ENCODE measurements around the gene PRDM15. TPM values are rescaled to one million over a fixed set of nuclear protein-coding genes. Genes with fewer than 3 reads are reported as not detected.

Gene PRDM15
- total RNA-seq, 2 donors from 2014 or later = 12.9 to 22.1 TPM

- no peak for ATAC-seq
- H3K36me3 Mint-ChIP-seq = peaks cover 11% of the 10 kb centered on the region
- no peaks in the 10 kb centered on the region for H3K9me3 Mint-ChIP-seq
- peaks cover 5 to 10% of the 10 kb centered on the region in 2 donors for H3K4me1 Mint-ChIP-seq (ENCODE audit: low read depth in 2 of 2)
- no peak overlapping the region for H3K27ac Mint-ChIP-seq
- no peak overlapping the region for H3K4me3 Mint-ChIP-seq
- no peak for DNase-seq (ENCODE audit: low spot score)
- H3K27me3 Mint-ChIP-seq = no peaks in the 10 kb centered on the region
These were observed 20.5 kb downstream of the PRDM15 start for GRCh38 chr21:41858466-41859296.

- Mint-ChIP-seq H3K27me3 (no peaks in the 10 kb centered on the region), H3K27ac (no peak overlapping the region), H3K9me3 (no peaks in the 10 kb centered on the region), H3K4me1 (ENCODE audit: low read depth in 2 of 2) (peaks cover 0 to 5% of the 10 kb centered on the region in 2 donors), H3K4me3 (no peak overlapping the region), H3K36me3 (peaks cover 11% of the 10 kb centered on the region)
- DNase-seq (ENCODE audit: low spot score) (no peak), ATAC-seq (no peak)
These were observed 21.3 kb downstream of the PRDM15 start for GRCh38 chr21:41857771-41858300.

- no peak for DNase-seq (ENCODE audit: low spot score)
- no peaks in the 10 kb centered on the region for H3K9me3 Mint-ChIP-seq
- no peak overlapping the region for H3K4me3 Mint-ChIP-seq
- no peaks in the 10 kb centered on the region for H3K27me3 Mint-ChIP-seq
- H3K4me1 Mint-ChIP-seq (ENCODE audit: low read depth in 2 of 2) = peaks cover 0 to 2% of the 10 kb centered on the region in 2 donors
- no peak overlapping the region for H3K27ac Mint-ChIP-seq
- peaks cover 11% of the 10 kb centered on the region for H3K36me3 Mint-ChIP-seq
- ATAC-seq = no peak
These were observed 22.6 kb downstream of the PRDM15 start for GRCh38 chr21:41856572-41856971.

- no peaks in the 10 kb centered on the region for H3K9me3 Mint-ChIP-seq
- H3K4me3 Mint-ChIP-seq = no peak overlapping the region
- no peak for ATAC-seq
- H3K4me1 Mint-ChIP-seq (ENCODE audit: low read depth in 2 of 2) = peaks cover 0 to 3% of the 10 kb centered on the region in 2 donors
- DNase-seq (ENCODE audit: low spot score) = no peak
- no peaks in the 10 kb centered on the region for H3K27me3 Mint-ChIP-seq
- H3K27ac Mint-ChIP-seq = no peak overlapping the region
- peaks cover 11% of the 10 kb centered on the region for H3K36me3 Mint-ChIP-seq
These were observed 24.6 kb downstream of the PRDM15 start for GRCh38 chr21:41854426-41854995.

GRCh38 chr21:41852929-41853320, 26.2 kb downstream of the PRDM15 start:
- Mint-ChIP-seq H3K36me3 (peaks cover 11% of the 10 kb centered on the region), H3K4me3 (no peak overlapping the region), H3K27ac (no peak overlapping the region), H3K27me3 (no peaks in the 10 kb centered on the region), H3K9me3 (no peaks in the 10 kb centered on the region), H3K4me1 (ENCODE audit: low read depth in 2 of 2) (peaks cover 0 to 3% of the 10 kb centered on the region in 2 donors)
- DNase-seq (ENCODE audit: low spot score) (no peak), ATAC-seq (no peak)

GRCh38 chr21:41852151-41852928, 26.8 kb downstream of the PRDM15 start:
- no peak overlapping the region for H3K4me3 Mint-ChIP-seq
- H3K9me3 Mint-ChIP-seq = no peaks in the 10 kb centered on the region
- H3K4me1 Mint-ChIP-seq (ENCODE audit: low read depth in 2 of 2) = peaks cover 0 to 3% of the 10 kb centered on the region in 2 donors

GRCh38 chr21:41851090-41851790, 27.9 kb downstream of the PRDM15 start:
- H3K27ac Mint-ChIP-seq = no peak overlapping the region

More at GRCh38 chr21:41852151-41852928, 26.8 kb downstream of the PRDM15 start:
- peaks cover 11% of the 10 kb centered on the region for H3K36me3 Mint-ChIP-seq
- no peak overlapping the region for H3K27ac Mint-ChIP-seq
- ATAC-seq (no peak), DNase-seq (ENCODE audit: low spot score) (no peak)
- no peaks in the 10 kb centered on the region for H3K27me3 Mint-ChIP-seq

GRCh38 chr21:41850085-41850484, 29.1 kb downstream of the PRDM15 start:
- Mint-ChIP-seq H3K27me3 (no peaks in the 10 kb centered on the region), H3K4me3 (no peak overlapping the region), H3K36me3 (peaks cover 5% of the 10 kb centered on the region), H3K27ac (no peak overlapping the region), H3K4me1 (ENCODE audit: low read depth in 2 of 2) (peaks cover 0 to 3% of the 10 kb centered on the region in 2 donors), H3K9me3 (no peaks in the 10 kb centered on the region)
- no peak for ATAC-seq
- DNase-seq (ENCODE audit: low spot score) = no peak

More at GRCh38 chr21:41851090-41851790, 27.9 kb downstream of the PRDM15 start:
- Mint-ChIP-seq H3K27me3 (no peaks in the 10 kb centered on the region), H3K4me3 (no peak overlapping the region), H3K9me3 (no peaks in the 10 kb centered on the region), H3K4me1 (ENCODE audit: low read depth in 2 of 2) (peaks cover 0 to 3% of the 10 kb centered on the region in 2 donors), H3K36me3 (peaks cover 5% of the 10 kb centered on the region)
- ATAC-seq (no peak), DNase-seq (ENCODE audit: low spot score) (no peak)

- no peaks in the 10 kb centered on the region for H3K9me3 Mint-ChIP-seq
- ATAC-seq (no peak), DNase-seq (ENCODE audit: low spot score) (no peak)
- H3K27me3 Mint-ChIP-seq = no peaks in the 10 kb centered on the region
- H3K36me3 Mint-ChIP-seq = no peaks in the 10 kb centered on the region
- no peak overlapping the region for H3K27ac Mint-ChIP-seq
- peaks cover 0 to 5% of the 10 kb centered on the region in 2 donors for H3K4me1 Mint-ChIP-seq (ENCODE audit: low read depth in 2 of 2)
- H3K4me3 Mint-ChIP-seq = no peak overlapping the region
These were observed 30.1 kb downstream of the PRDM15 start for GRCh38 chr21:41848958-41849580.

- ATAC-seq (no peak), DNase-seq (ENCODE audit: low spot score) (no peak)
- peaks cover 0 to 6% of the 10 kb centered on the region in 2 donors for H3K4me1 Mint-ChIP-seq (ENCODE audit: low read depth in 2 of 2)
- no peaks in the 10 kb centered on the region for H3K27me3 Mint-ChIP-seq
- no peak overlapping the region for H3K27ac Mint-ChIP-seq
- no peak overlapping the region for H3K4me3 Mint-ChIP-seq
- H3K9me3 Mint-ChIP-seq = no peaks in the 10 kb centered on the region
- H3K36me3 Mint-ChIP-seq = no peaks in the 10 kb centered on the region
These were observed 30.6 kb downstream of the PRDM15 start for GRCh38 chr21:41848533-41848932.

- no peak for DNase-seq (ENCODE audit: low spot score)
- peaks cover 0 to 6% of the 10 kb centered on the region in 2 donors for H3K4me1 Mint-ChIP-seq (ENCODE audit: low read depth in 2 of 2)
- no peaks in the 10 kb centered on the region for H3K36me3 Mint-ChIP-seq
- H3K4me3 Mint-ChIP-seq = no peak overlapping the region
- H3K27ac Mint-ChIP-seq = no peak overlapping the region
- no peaks in the 10 kb centered on the region for H3K9me3 Mint-ChIP-seq
- ATAC-seq = no peak
- H3K27me3 Mint-ChIP-seq = no peaks in the 10 kb centered on the region
These were observed 31.9 kb downstream of the PRDM15 start for GRCh38 chr21:41847066-41847804.

GRCh38 chr21:41846536-41846935, 32.6 kb downstream of the PRDM15 start:
- Mint-ChIP-seq H3K36me3 (no peaks in the 10 kb centered on the region), H3K27ac (no peak overlapping the region), H3K4me3 (no peak overlapping the region), H3K9me3 (no peaks in the 10 kb centered on the region), H3K4me1 (ENCODE audit: low read depth in 2 of 2) (peaks cover 0 to 6% of the 10 kb centered on the region in 2 donors), H3K27me3 (no peaks in the 10 kb centered on the region)
- no peak for ATAC-seq
- DNase-seq (ENCODE audit: low spot score) = no peak

Measured in natural killer cell treated with Interleukin-12 subunit alpha and Interleukin-12 subunit beta and Interleukin-15 and Interleukin-18, amount 100 ng/mL, for 72 hours (primary cell).